ENCODE data around the gene TET2.

Gene TET2

GRCh38 chr4:105127170-105127445, 19.6 kb upstream of the TET2 start:
- in situ Hi-C loops (cut with MboI; ENCODE audit: low sequenced_read_pairs, unreplicated experiment), result loop anchor here (25.0 kb wide), 1 partner anchor 335 kb away; the partner anchor contains the start of gene PPA2
- no peak for DNase-seq (ENCODE audit: low spot score)
- no peak for TF ChIP-seq CTCF (IDR thresholded peaks at IDR 0.05; ENCODE audit: borderline replicate concordance, control extremely low read depth, extremely low read depth, insufficient read depth, missing control alignments)

- DNase-seq (ENCODE audit: low spot score), result peak; percentile 20
- in situ Hi-C loops (cut with MboI; ENCODE audit: low sequenced_read_pairs, unreplicated experiment), result loop anchor here (25.0 kb wide), 1 partner anchor 334 kb away; the partner anchor contains the start of gene PPA2
- no peak for TF ChIP-seq CTCF (IDR thresholded peaks at IDR 0.05; ENCODE audit: borderline replicate concordance, control extremely low read depth, extremely low read depth, insufficient read depth, missing control alignments)
Observed at GRCh38 chr4:105128208-105128607, 18.5 kb upstream of the TET2 start.

- in situ Hi-C loops (cut with MboI; ENCODE audit: low sequenced_read_pairs, unreplicated experiment), result loop anchor here (25.0 kb wide), 1 partner anchor 333 kb away; the partner anchor contains the start of gene PPA2
- TF ChIP-seq CTCF (IDR thresholded peaks at IDR 0.05; ENCODE audit: borderline replicate concordance, control extremely low read depth, extremely low read depth, insufficient read depth, missing control alignments), result no peak
- no peak for DNase-seq (ENCODE audit: low spot score)
Observed at GRCh38 chr4:105129286-105130040, 17.2 kb upstream of the TET2 start.

- in situ Hi-C loops (cut with MboI; ENCODE audit: low sequenced_read_pairs, unreplicated experiment), result loop anchor here (25.0 kb wide), 1 partner anchor 331 kb away; the partner anchor contains the start of gene PPA2
- DNase-seq (ENCODE audit: low spot score), result no peak
Observed at GRCh38 chr4:105130945-105131344, 15.7 kb upstream of the TET2 start.

GRCh38 chr4:105133976-105134375, 12.7 kb upstream of the TET2 start:
- in situ Hi-C loops (cut with MboI; ENCODE audit: low sequenced_read_pairs, unreplicated experiment), result loop anchor here (25.0 kb wide), 1 partner anchor 328 kb away; the partner anchor contains the start of gene PPA2
- DNase-seq (ENCODE audit: low spot score), result no peak
- TF ChIP-seq CTCF (IDR thresholded peaks at IDR 0.05; ENCODE audit: borderline replicate concordance, control extremely low read depth, extremely low read depth, insufficient read depth, missing control alignments), result no peak

More at GRCh38 chr4:105130945-105131344, 15.7 kb upstream of the TET2 start:
- no peak for TF ChIP-seq CTCF (IDR thresholded peaks at IDR 0.05; ENCODE audit: borderline replicate concordance, control extremely low read depth, extremely low read depth, insufficient read depth, missing control alignments)

- in situ Hi-C loops (cut with MboI; ENCODE audit: low sequenced_read_pairs, unreplicated experiment), result loop anchor here (25.0 kb wide), 1 partner anchor 327 kb away; the partner anchor contains the start of gene PPA2
- TF ChIP-seq CTCF (IDR thresholded peaks at IDR 0.05; ENCODE audit: borderline replicate concordance, control extremely low read depth, extremely low read depth, insufficient read depth, missing control alignments), result no peak
- DNase-seq (ENCODE audit: low spot score), result no peak
Observed at GRCh38 chr4:105135785-105136184, 10.9 kb upstream of the TET2 start.

All from GM13976 (cell line).